OCI-LY3 (cell line): ENCODE results near the gene PARD3.

Experiments used
- EZH2phosphoT487 ChIP-seq: fragments of 200-600 bp; shearing (Covaris generic); IDR thresholded peaks from 2 replicates; pipeline ENCODE4 v1.6.1; 2018; ENCODE audit warnings: antibody characterized with exemption, mixed run types, low read depth
- TF ChIP-seq, protein P1 (sequence below): fragments of 200-600, 300-600 bp; sonication (generic); IDR thresholded peaks from 2 replicates; pipeline ENCODE4 v1.5.1; 2014; ENCODE audit warnings: antibody characterized with exemption, low read length, low read depth

DNA sequence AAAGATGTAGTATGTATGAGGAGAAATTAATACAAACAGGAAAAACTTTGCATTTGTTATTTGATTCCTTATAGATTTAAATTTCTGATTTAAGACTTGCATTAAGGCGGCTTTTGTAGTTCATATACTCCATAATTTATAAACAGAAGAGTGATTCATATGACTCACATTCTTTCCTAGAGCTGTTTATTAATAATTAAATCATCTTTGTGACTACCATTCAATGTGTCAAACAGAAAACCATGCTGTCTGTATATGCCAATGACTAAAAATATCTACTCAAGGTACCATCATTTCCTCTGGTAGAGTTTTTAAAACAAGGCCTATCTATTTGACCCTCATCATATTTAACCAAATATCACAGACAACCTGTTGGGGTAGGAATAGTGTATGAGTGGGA, 501.7 kb downstream of the PARD3 start:
- TF ChIP-seq, protein P1, sequence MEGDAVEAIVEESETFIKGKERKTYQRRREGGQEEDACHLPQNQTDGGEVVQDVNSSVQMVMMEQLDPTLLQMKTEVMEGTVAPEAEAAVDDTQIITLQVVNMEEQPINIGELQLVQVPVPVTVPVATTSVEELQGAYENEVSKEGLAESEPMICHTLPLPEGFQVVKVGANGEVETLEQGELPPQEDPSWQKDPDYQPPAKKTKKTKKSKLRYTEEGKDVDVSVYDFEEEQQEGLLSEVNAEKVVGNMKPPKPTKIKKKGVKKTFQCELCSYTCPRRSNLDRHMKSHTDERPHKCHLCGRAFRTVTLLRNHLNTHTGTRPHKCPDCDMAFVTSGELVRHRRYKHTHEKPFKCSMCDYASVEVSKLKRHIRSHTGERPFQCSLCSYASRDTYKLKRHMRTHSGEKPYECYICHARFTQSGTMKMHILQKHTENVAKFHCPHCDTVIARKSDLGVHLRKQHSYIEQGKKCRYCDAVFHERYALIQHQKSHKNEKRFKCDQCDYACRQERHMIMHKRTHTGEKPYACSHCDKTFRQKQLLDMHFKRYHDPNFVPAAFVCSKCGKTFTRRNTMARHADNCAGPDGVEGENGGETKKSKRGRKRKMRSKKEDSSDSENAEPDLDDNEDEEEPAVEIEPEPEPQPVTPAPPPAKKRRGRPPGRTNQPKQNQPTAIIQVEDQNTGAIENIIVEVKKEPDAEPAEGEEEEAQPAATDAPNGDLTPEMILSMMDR = no peak
- no peak for TF ChIP-seq EZH2phosphoT487
